ENCODE results near the gene LARGE1. TPM values are rescaled to one million over a fixed set of nuclear protein-coding genes. Genes with fewer than 3 reads are reported as not detected.
A peak's percentile ranks its signal among the peaks of the same experiment; 100 is the strongest.

Gene LARGE1
- total and polyA plus RNA-seq, 9 of the 15 experiments (the other 6 are each of a cell fraction or from before 2014, with no cell fraction given), result 0.01 to 0.66 (median 0.14) TPM; not detected in 2

DNA sequence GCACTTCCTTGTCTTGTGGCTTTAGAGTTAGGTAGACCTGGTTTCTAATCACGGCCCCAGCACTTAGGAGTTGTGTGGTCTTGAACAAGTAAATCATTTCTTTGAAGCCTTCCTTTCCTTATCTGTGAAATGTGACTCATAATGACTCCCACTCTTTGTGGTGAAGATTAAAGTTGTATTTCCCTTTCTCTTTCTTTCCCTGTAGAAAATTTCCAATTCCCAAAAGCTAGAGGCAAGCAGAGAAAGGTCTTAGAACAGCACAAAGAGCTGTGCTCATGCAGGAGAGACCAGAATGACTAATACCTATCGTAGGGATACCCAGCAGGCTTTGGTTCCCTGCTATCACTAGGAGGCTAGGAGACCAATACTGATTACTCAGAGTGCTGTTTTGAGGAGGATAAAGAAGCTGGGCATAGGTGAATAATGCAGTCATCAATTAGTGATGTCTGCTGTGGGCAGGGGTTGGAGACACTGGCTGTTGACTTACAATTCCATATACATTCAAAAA, 591.4 kb downstream of the LARGE1 start (continued):
- TF ChIP-seq, protein P1, sequence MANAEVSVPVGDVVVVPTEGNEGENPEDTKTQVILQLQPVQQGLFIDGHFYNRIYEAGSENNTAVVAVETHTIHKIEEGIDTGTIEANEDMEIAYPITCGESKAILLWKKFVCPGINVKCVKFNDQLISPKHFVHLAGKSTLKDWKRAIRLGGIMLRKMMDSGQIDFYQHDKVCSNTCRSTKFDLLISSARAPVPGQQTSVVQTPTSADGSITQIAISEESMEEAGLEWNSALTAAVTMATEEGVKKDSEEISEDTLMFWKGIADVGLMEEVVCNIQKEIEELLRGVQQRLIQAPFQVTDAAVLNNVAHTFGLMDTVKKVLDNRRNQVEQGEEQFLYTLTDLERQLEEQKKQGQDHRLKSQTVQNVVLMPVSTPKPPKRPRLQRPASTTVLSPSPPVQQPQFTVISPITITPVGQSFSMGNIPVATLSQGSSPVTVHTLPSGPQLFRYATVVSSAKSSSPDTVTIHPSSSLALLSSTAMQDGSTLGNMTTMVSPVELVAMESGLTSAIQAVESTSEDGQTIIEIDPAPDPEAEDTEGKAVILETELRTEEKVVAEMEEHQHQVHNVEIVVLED (CRISPR knock-in tag; IDR thresholded peaks at IDR 0.05), result no peak
- TF ChIP-seq, protein P2, sequence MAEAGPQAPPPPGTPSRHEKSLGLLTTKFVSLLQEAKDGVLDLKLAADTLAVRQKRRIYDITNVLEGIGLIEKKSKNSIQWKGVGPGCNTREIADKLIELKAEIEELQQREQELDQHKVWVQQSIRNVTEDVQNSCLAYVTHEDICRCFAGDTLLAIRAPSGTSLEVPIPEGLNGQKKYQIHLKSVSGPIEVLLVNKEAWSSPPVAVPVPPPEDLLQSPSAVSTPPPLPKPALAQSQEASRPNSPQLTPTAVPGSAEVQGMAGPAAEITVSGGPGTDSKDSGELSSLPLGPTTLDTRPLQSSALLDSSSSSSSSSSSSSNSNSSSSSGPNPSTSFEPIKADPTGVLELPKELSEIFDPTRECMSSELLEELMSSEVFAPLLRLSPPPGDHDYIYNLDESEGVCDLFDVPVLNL (CRISPR knock-in tag; IDR thresholded peaks at IDR 0.05; ENCODE audit: low read depth), result no peak
- no peak for TF ChIP-seq POLR2B (IDR thresholded peaks at IDR 0.05; ENCODE audit: low read depth, partially characterized antibody)
- no peak for TF ChIP-seq BCOR (IDR thresholded peaks at IDR 0.05)
- TF ChIP-seq SNRNP70 (optimal IDR thresholded peaks at IDR 0.05; ENCODE audit: low read depth, low read length), result no peak
- peak; percentile 85 for TF ChIP-seq ZBTB17 (CRISPR knock-in tag; IDR thresholded peaks at IDR 0.05)
- no peak for TF ChIP-seq ESRRB (CRISPR knock-in tag; IDR thresholded peaks at IDR 0.05; ENCODE audit: borderline replicate concordance)
- no peak for TF ChIP-seq MED1 (CRISPR knock-in tag; IDR thresholded peaks at IDR 0.05; ENCODE audit: borderline replicate concordance)
- TF ChIP-seq HCFC1 (IDR thresholded peaks at IDR 0.05; ENCODE audit: low read depth, low read length), result no peak
- no peak for TF ChIP-seq GTF2E2 (tag; IDR thresholded peaks at IDR 0.05)
- TF ChIP-seq ZNF23 (CRISPR knock-in tag; IDR thresholded peaks at IDR 0.05), result peak; percentile 90
- TF ChIP-seq ZFP1 (CRISPR knock-in tag; IDR thresholded peaks at IDR 0.05), result no peak
- TF ChIP-seq RBM15 (IDR thresholded peaks at IDR 0.05; ENCODE audit: insufficient read depth, low read length), result no peak
- no peak for TF ChIP-seq NR2F6 (CRISPR knock-in tag; IDR thresholded peaks at IDR 0.05)
- no peak for TF ChIP-seq NFE2L1 (tag; IDR thresholded peaks at IDR 0.05; ENCODE audit: borderline replicate concordance, low read depth)

All from K562 (cell line).